Endodermal cell (in vitro differentiated cells): ENCODE results near the gene EHD4. TPM values are rescaled to one million over a fixed set of nuclear protein-coding genes. Genes with fewer than 3 reads are reported as not detected.

Source experiments
- DNase-seq: peaks from one replicate; pipeline ENCODE4 v3.0.0-alpha.2; 2017
- H3K27ac ChIP-seq: 2 replicates; pipeline ENCODE4 v1.5.1; 2013; ENCODE audit warnings: mild to moderate bottlenecking, low read depth, low read length, moderate library complexity
- H3K27me3 ChIP-seq: 2 replicates; pipeline ENCODE4 v1.6.1; 2013; ENCODE audit warnings: mild to moderate bottlenecking, low read length, moderate library complexity; ENCODE audit not compliant: insufficient read depth, control insufficient read depth, poor library complexity, severe bottlenecking
- H3K36me3 ChIP-seq: 2 replicates; pipeline ENCODE4 v1.7.0; 2013; ENCODE audit warnings: mild to moderate bottlenecking, low read length, moderate library complexity; ENCODE audit not compliant: control insufficient read depth, insufficient read depth
- H3K4me1 ChIP-seq: one replicate; pipeline ENCODE4 v1.7.0; 2013; ENCODE audit warnings: low read length; ENCODE audit not compliant: control insufficient read depth, insufficient read depth
- H3K4me3 ChIP-seq: 2 replicates; pipeline ENCODE4 v1.5.1; 2013; ENCODE audit warnings: mild to moderate bottlenecking, low read length, moderate library complexity
- H3K9ac ChIP-seq: 2 replicates; pipeline ENCODE4 v1.6.1; 2013; ENCODE audit warnings: mild to moderate bottlenecking, low read length, moderate library complexity; ENCODE audit not compliant: poor library complexity, severe bottlenecking; ENCODE audit errors: extremely low read depth
- H3K9me3 ChIP-seq: 2 replicates; pipeline ENCODE4 v1.6.1; 2013; ENCODE audit warnings: mild to moderate bottlenecking, low read length, moderate library complexity; ENCODE audit not compliant: control insufficient read depth
- H3K27ac Mint-ChIP-seq: 2 replicates; pipeline ENCODE4 v1.8.0; 2020; ENCODE audit warnings: mixed read lengths
- H3K27me3 Mint-ChIP-seq: 2 replicates; pipeline ENCODE4 v1.8.0; 2021; ENCODE audit warnings: mild to moderate bottlenecking, mixed read lengths; ENCODE audit not compliant: insufficient read depth
- H3K36me3 Mint-ChIP-seq: 2 replicates; pipeline ENCODE4 v1.8.0; 2020; ENCODE audit warnings: low read depth, mixed read lengths
- H3K4me1 Mint-ChIP-seq: 2 replicates; pipeline ENCODE4 v1.8.0; 2020; ENCODE audit warnings: mixed read lengths
- H3K4me3 Mint-ChIP-seq: 2 replicates; pipeline ENCODE4 v1.8.0; 2020; ENCODE audit warnings: mild to moderate bottlenecking, moderate library complexity, mixed read lengths
- H3K9me3 Mint-ChIP-seq: 2 replicates; pipeline ENCODE4 v1.8.0; 2020; ENCODE audit warnings: mild to moderate bottlenecking, mixed read lengths
- WGBS, 2 experiments: methylation state at CpG; one replicate each; pipeline versions ENCODE4 v1.1.5 to v1.1.7; 2013; ENCODE audit warnings: missing lambda C conversion rate in 2 of 2, mixed read lengths in 1 of 2; ENCODE audit not compliant: insufficient coverage in 1 of 2, insufficient read length in 1 of 2; 5-methylcytosine and 5-hydroxymethylcytosine counted together
- total RNA-seq, 2 donors: library from RNA; stranded (reverse); fragmentation: NEBNext Ultra II Directional in 1 of 2; extraction: Animal tissue kit (Norgen Biotek cat#: 25700) in 1 of 2; gene quantifications; 2 replicates in 1 of 2; 3 replicates in 1 of 2; pipeline ENCODE4 v1.2.1, GENCODE V29; 2021
- TF ChIP-seq, protein P1 (sequence below): fragments of 200-600 bp; sonication (generic); conservative IDR thresholded peaks from 2 replicates; pipeline ENCODE4 v1.5.0; 2021; ENCODE audit warnings: antibody characterized with exemption, mild to moderate bottlenecking

EHD4 gene
- total RNA-seq, 2 donors from 2014 or later = 16.9 to 17.3 TPM

DNA sequence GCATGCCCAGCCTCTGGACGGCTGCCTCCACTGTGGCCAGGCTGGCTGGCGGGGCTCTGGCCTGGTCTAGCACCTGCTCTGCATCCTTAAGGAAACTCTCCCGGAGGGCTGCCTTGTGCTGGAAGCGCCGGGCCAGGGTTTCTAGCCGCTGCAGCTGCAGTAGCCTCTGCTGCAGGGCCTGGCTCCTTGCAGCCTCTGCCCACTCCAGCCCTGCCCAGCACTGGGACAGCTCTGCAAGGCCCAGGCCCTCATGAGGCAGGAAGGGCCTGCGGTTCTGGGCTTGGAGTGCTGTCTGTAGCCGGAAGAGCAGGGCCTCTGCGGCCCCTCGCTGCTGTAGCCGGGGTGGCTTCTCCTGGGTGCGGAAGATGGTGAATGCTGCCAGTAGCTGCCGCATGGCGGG, 86.5 kb downstream of the EHD4 start:
- Mint-ChIP-seq H3K9me3 (no peaks in the 10 kb centered on the region), H3K27ac (no peak overlapping the region)

DNA sequence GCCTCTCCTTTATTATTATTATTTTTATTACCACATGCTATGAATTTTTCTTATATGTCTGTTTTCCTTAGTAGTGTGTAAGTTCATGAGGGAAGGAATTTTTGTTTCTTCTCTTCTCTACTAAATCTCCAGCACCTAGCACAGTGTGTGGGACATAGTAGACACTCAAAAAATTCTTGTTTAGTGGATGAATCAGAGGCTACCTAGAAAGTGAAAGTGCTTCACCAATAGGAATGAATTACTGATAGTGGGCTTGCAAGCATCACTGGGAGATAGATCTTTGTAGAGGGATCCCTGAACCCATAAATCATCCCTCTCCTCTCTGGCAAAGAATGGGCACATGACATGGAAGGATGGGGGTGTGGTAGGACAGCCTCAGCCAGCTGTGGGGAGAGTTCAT, 87.0 kb downstream of the EHD4 start:
- TF ChIP-seq, protein P1, sequence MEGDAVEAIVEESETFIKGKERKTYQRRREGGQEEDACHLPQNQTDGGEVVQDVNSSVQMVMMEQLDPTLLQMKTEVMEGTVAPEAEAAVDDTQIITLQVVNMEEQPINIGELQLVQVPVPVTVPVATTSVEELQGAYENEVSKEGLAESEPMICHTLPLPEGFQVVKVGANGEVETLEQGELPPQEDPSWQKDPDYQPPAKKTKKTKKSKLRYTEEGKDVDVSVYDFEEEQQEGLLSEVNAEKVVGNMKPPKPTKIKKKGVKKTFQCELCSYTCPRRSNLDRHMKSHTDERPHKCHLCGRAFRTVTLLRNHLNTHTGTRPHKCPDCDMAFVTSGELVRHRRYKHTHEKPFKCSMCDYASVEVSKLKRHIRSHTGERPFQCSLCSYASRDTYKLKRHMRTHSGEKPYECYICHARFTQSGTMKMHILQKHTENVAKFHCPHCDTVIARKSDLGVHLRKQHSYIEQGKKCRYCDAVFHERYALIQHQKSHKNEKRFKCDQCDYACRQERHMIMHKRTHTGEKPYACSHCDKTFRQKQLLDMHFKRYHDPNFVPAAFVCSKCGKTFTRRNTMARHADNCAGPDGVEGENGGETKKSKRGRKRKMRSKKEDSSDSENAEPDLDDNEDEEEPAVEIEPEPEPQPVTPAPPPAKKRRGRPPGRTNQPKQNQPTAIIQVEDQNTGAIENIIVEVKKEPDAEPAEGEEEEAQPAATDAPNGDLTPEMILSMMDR = no peak
- H3K4me1 ChIP-seq = peaks cover 4% of the 10 kb centered on the region
- Mint-ChIP-seq H3K4me1 (peaks cover 3% of the 10 kb centered on the region), H3K36me3 (no peaks in the 10 kb centered on the region), H3K27me3 (peaks cover 34% of the 10 kb centered on the region), H3K27ac (no peak overlapping the region), H3K9me3 (no peaks in the 10 kb centered on the region), H3K4me3 (no peak overlapping the region)
- peaks cover 30% of the 10 kb centered on the region for H3K27me3 ChIP-seq
- no peaks in the 10 kb centered on the region for H3K9me3 ChIP-seq
- no peak overlapping the region for H3K27ac ChIP-seq
- H3K36me3 ChIP-seq = no peaks in the 10 kb centered on the region
- DNase-seq = no peak
- H3K4me3 ChIP-seq = no peak overlapping the region
- H3K9ac ChIP-seq = no peak overlapping the region

More for the DNA sequence above, 86.5 kb downstream of the EHD4 start:
- H3K36me3 ChIP-seq = no peaks in the 10 kb centered on the region
- H3K9me3 ChIP-seq = no peaks in the 10 kb centered on the region
- H3K27me3 ChIP-seq = peaks cover 25% of the 10 kb centered on the region
- TF ChIP-seq, protein P1 = no peak
- H3K4me1 ChIP-seq = peaks cover 8% of the 10 kb centered on the region
- Mint-ChIP-seq H3K4me3 (no peak overlapping the region), H3K4me1 (peaks cover 8% of the 10 kb centered on the region), H3K36me3 (no peaks in the 10 kb centered on the region), H3K27me3 (peaks cover 29% of the 10 kb centered on the region)
- H3K4me3 ChIP-seq = no peak overlapping the region
- 94 to 98% methylated on average over 12 to 14 of the region's 14 CpGs for WGBS, 2 experiments
- H3K9ac ChIP-seq = no peak overlapping the region
- no peak overlapping the region for H3K27ac ChIP-seq
- no peak for DNase-seq

DNA sequence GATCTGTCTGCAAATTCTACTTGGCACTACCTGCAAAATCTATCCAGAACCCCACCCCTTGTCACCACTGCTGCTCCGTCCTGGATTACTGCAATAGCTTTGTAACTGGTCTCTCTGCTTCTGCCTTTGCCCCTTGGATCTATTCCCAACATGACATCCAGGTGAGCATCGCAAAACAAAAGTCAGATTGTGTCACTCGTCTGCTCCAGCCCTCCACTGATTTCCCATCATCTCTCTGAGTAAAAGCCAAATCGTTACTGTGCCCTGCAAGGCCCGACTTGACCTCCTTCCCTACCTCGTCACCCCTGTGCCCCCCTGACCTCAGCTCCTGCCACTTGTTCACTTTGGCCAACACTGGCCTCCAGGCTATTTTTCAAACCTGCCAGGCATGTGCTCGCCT, 87.9 kb downstream of the EHD4 start:
- H3K9me3 ChIP-seq = no peaks in the 10 kb centered on the region
- peaks cover 1% of the 10 kb centered on the region for H3K4me1 Mint-ChIP-seq
- no peaks in the 10 kb centered on the region for H3K4me1 ChIP-seq
- TF ChIP-seq, protein P1 = no peak
- H3K9ac ChIP-seq = no peak overlapping the region
- 84 to 94% methylated on average over 6 to 7 of the region's 7 CpGs for WGBS, 2 experiments
- H3K9me3 Mint-ChIP-seq = no peaks in the 10 kb centered on the region
- H3K27me3 Mint-ChIP-seq = peaks cover 41% of the 10 kb centered on the region
- H3K27me3 ChIP-seq = peaks cover 39% of the 10 kb centered on the region
- no peaks in the 10 kb centered on the region for H3K36me3 ChIP-seq
- no peak overlapping the region for H3K4me3 ChIP-seq
- no peak overlapping the region for H3K27ac ChIP-seq
- DNase-seq = no peak
- no peaks in the 10 kb centered on the region for H3K36me3 Mint-ChIP-seq
- H3K4me3 Mint-ChIP-seq = no peak overlapping the region
- H3K27ac Mint-ChIP-seq = no peak overlapping the region
